Measurements from ENCODE around the gene ARHGEF2. TPM values are rescaled to one million over a fixed set of nuclear protein-coding genes. Genes with fewer than 3 reads are reported as not detected.

Gene ARHGEF2
- total and polyA plus RNA-seq, 2 experiments from 2014 or later = 77.7 to 136 TPM

DNA sequence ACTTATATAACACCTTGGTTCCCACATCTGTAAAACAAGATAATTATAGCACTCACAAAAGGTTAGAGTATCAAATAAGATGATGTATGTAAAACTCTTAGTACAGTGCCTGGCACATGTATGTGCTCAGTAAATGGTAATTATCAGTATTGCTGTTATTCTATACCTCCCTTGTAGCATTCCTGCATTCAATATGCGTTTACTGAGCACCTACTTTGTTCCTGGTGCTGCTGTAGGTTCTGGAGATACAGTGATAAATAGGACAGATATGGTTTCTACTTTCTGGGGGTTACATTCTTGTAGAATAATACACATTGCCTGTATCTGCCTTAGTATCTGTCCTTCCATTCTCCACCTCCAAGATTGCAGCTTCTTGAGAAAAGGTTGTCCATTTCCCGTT lies 43.6 kb upstream of the ARHGEF2 start:
- Histone ChIP-seq H3K9me2 (ENCODE audit: insufficient read depth) (no peaks in the 10 kb centered on the region), H3K9ac (no peak overlapping the region), H3K27ac (no peak overlapping the region), H2AFZ (peak overlapping the region; percentile 57; the same call in 1 of the 2 replicates), H3K4me2 (ENCODE audit: unreplicated experiment) (no peak overlapping the region), H3K9me3 (ENCODE audit: low read depth) (no peaks in the 10 kb centered on the region), H3F3A (ENCODE audit: insufficient read depth) (no peaks in the 10 kb centered on the region), H3K79me2 (ENCODE audit: insufficient read depth) (peaks cover 36% of the 10 kb centered on the region), H4K20me1 (ENCODE audit: insufficient read depth) (no peaks in the 10 kb centered on the region), H3K27me3 (replicated peaks; ENCODE audit: insufficient read depth) (no peaks in the 10 kb centered on the region), H3K4me3 (no peak overlapping the region), H3K36me3 (ENCODE audit: low read depth) (peaks cover 18% of the 10 kb centered on the region), H3K4me1 (ENCODE audit: insufficient read depth) (0 out of 2 replicates have a peak, but pooled peaks cover 10% of the 10 kb centered on the region)
- 28 to 31% methylated on average over 2 of the region's 2 CpGs for WGBS, 2 experiments (ENCODE audit: low coverage in 1 of 2, low lambda C conversion rate in 2 of 2, missing lambda C conversion rate in 2 of 2)
- DNase-seq = no peak
- TF ChIP-seq EZH2phosphoT487 (IDR thresholded peaks at IDR 0.05; ENCODE audit: insufficient read depth, low read depth) (no peak), EZH2 (IDR thresholded peaks at IDR 0.05; ENCODE audit: insufficient read depth, poor library complexity, severe bottlenecking) (no peak)
- in situ Hi-C loops (cut with MboI) = no loop called here

DNA sequence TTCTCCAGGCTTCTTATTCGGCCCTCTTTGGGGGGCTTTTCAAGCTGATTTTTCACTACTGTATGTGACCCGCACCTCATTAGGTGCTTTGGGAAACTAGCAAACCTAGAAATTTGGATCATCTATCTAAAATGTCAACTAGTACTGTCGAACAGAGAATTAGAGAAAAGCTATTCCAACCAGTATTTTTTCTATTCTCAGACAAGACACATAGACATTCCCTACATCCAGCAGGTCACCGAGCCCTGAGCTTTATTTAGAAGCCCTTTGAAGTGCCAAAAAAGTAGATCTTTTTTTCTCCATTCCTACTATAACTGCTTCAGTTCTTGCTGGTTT lies 42.7 kb upstream of the ARHGEF2 start:
- in situ Hi-C loops (cut with MboI) = no loop called here
- 0 out of 2 replicates have a peak, but pooled peaks cover 10% of the 10 kb centered on the region for H3K4me1 ChIP-seq (ENCODE audit: insufficient read depth)
- H3K9ac ChIP-seq = peak overlapping the region; percentile 83; the same call in 1 of the 2 replicates
- no peaks in the 10 kb centered on the region for H4K20me1 ChIP-seq (ENCODE audit: insufficient read depth)
- H3K79me2 ChIP-seq (ENCODE audit: insufficient read depth) = peaks cover 45% of the 10 kb centered on the region
- peaks cover 26% of the 10 kb centered on the region for H3K36me3 ChIP-seq (ENCODE audit: low read depth)
- no peak for DNase-seq
- no peaks in the 10 kb centered on the region for H3K9me3 ChIP-seq (ENCODE audit: low read depth)
- H3K9me2 ChIP-seq (ENCODE audit: insufficient read depth) = no peaks in the 10 kb centered on the region
- TF ChIP-seq EZH2phosphoT487 (IDR thresholded peaks at IDR 0.05; ENCODE audit: insufficient read depth, low read depth) (no peak), EZH2 (IDR thresholded peaks at IDR 0.05; ENCODE audit: insufficient read depth, poor library complexity, severe bottlenecking) (no peak)
- peak overlapping the region; percentile 86 for H3K4me3 ChIP-seq
- H2AFZ ChIP-seq = peak overlapping the region; percentile 79
- H3K27me3 ChIP-seq (replicated peaks; ENCODE audit: insufficient read depth) = no peaks in the 10 kb centered on the region
- peak overlapping the region; percentile 77 for H3K4me2 ChIP-seq (ENCODE audit: unreplicated experiment)
- 5 to 13% methylated on average over 4 of the region's 4 CpGs for WGBS, 2 experiments (ENCODE audit: low coverage in 1 of 2, low lambda C conversion rate in 2 of 2, missing lambda C conversion rate in 2 of 2)
- no peak overlapping the region for H3K27ac ChIP-seq
- H3F3A ChIP-seq (ENCODE audit: insufficient read depth) = no peaks in the 10 kb centered on the region

DNA sequence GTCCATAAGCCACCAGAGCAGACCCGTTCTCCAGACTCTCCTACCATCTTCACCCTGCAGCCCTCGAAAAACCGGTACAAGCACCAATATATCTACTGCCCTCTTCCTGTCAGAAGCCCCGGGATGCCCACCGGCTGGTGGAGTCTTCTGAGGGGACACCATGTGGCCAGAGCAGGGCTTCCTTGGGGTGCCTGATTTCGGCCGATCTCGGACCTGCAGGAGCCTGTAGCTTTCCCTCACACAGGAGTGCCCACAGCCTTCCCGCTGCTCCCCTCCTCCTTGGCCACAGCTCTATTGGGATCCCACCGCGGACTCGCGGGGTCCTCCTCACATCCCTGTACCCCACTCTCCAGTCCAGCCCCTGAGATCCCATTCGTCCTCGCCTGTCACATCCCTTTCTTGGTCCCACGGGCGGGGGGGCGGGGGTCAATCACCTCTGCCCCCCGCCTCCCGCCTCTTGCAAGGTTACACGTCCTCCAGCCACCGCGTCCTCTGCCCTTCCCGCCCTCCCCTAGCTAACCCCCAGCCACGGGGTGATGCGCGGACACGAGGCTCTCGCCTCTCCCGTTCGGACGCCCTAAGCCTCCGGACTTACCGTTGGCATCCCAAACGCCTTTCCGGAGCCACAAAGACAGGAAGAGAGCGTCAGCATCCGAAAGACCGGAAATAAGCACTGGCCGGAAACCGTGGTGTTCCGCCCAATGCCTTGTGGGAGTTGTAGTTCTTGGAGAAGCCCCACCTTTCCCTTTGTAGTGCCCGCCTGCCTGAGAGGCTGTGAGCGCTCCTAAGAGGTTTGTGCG lies 42.1 kb upstream of the ARHGEF2 start, which contains the start of gene SSR2:
SSR2 (minus strand) TSS at position 659 of the 800 bp plus-strand sequence. CDS start 784 bp downstream, outside the sequence.
- peaks cover 28% of the 10 kb centered on the region for H3K36me3 ChIP-seq (ENCODE audit: low read depth)
- peaks cover 50% of the 10 kb centered on the region for H3K79me2 ChIP-seq (ENCODE audit: insufficient read depth)
- in situ Hi-C loops (cut with MboI) = no loop called here
- no peaks in the 10 kb centered on the region for H3F3A ChIP-seq (ENCODE audit: insufficient read depth)
- H3K9me3 ChIP-seq (ENCODE audit: low read depth) = no peaks in the 10 kb centered on the region
- peak within 1 kb of the TSS; percentile 83 for H3K9ac ChIP-seq
- H2AFZ ChIP-seq = peak within 1 kb of the TSS; percentile 79
- DNase-seq = peak; percentile 97
- no peaks in the 10 kb centered on the region for H3K9me2 ChIP-seq (ENCODE audit: insufficient read depth)
- no peaks in the 10 kb centered on the region for H4K20me1 ChIP-seq (ENCODE audit: insufficient read depth)
- H3K4me3 ChIP-seq = peak within 1 kb of the TSS; percentile 86
- no peak for TF ChIP-seq EZH2 (IDR thresholded peaks at IDR 0.05; ENCODE audit: insufficient read depth, poor library complexity, severe bottlenecking)
- TF ChIP-seq EZH2phosphoT487 (IDR thresholded peaks at IDR 0.05; ENCODE audit: insufficient read depth, low read depth) = no peak
- no peaks in the 10 kb centered on the region for H3K27me3 ChIP-seq (replicated peaks; ENCODE audit: insufficient read depth)
- 0 out of 2 replicates have a peak within 1 kb of the TSS, but pooled peaks have one; percentile 4 for H3K27ac ChIP-seq
- peak within 1 kb of the TSS; percentile 77 for H3K4me2 ChIP-seq (ENCODE audit: unreplicated experiment)
- 0 out of 2 replicates have a peak, but pooled peaks cover 10% of the 10 kb centered on the region for H3K4me1 ChIP-seq (ENCODE audit: insufficient read depth)
- 1% methylated on average over 34 to 45 of the region's 45 CpGs for WGBS, 2 experiments (ENCODE audit: low coverage in 1 of 2, low lambda C conversion rate in 2 of 2, missing lambda C conversion rate in 2 of 2)

DNA sequence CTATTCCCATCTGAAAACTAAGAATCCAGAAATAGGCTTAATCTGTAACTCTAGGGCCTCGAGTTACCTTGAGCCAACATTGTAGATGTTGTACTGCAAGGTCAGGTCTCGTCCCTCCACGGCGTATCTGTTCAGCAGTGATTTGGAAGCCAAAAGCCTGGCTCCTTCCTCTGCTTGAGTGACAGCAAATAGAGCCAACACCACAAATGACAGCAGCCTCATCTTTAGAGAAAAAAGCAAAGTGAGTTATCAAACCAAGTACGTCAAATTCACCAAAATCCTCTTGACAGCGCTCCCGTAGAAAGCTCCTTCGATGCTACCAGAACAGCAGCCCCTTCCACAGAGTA lies 41.6 kb upstream of the ARHGEF2 start:
- 26 to 31% methylated on average over 8 of the region's 8 CpGs for WGBS, 2 experiments (ENCODE audit: low coverage in 1 of 2, low lambda C conversion rate in 2 of 2, missing lambda C conversion rate in 2 of 2)
- Histone ChIP-seq H3K4me3 (peak overlapping the region; percentile 86), H3K4me2 (ENCODE audit: unreplicated experiment) (peak overlapping the region; percentile 75), H4K20me1 (ENCODE audit: insufficient read depth) (no peaks in the 10 kb centered on the region), H3K27me3 (replicated peaks; ENCODE audit: insufficient read depth) (no peaks in the 10 kb centered on the region), H3K9me2 (ENCODE audit: insufficient read depth) (no peaks in the 10 kb centered on the region), H3K36me3 (ENCODE audit: low read depth) (peaks cover 29% of the 10 kb centered on the region), H2AFZ (peak overlapping the region; percentile 79; the same call in 1 of the 2 replicates), H3K27ac (no peak overlapping the region), H3K9me3 (ENCODE audit: low read depth) (no peaks in the 10 kb centered on the region), H3K9ac (peak overlapping the region; percentile 83), H3K4me1 (ENCODE audit: insufficient read depth) (0 out of 2 replicates have a peak, but pooled peaks cover 10% of the 10 kb centered on the region), H3F3A (ENCODE audit: insufficient read depth) (peaks cover 2% of the 10 kb centered on the region; the same call in 1 of the 2 replicates), H3K79me2 (ENCODE audit: insufficient read depth) (peaks cover 54% of the 10 kb centered on the region)
- no peak for DNase-seq
- TF ChIP-seq EZH2phosphoT487 (IDR thresholded peaks at IDR 0.05; ENCODE audit: insufficient read depth, low read depth) (no peak), EZH2 (IDR thresholded peaks at IDR 0.05; ENCODE audit: insufficient read depth, poor library complexity, severe bottlenecking) (no peak)
- in situ Hi-C loops (cut with MboI) = no loop called here

Measured in GM23248 (cell line).